ENCODE measurements around the gene ALOX12B.

The ALOX12B gene

DNA sequence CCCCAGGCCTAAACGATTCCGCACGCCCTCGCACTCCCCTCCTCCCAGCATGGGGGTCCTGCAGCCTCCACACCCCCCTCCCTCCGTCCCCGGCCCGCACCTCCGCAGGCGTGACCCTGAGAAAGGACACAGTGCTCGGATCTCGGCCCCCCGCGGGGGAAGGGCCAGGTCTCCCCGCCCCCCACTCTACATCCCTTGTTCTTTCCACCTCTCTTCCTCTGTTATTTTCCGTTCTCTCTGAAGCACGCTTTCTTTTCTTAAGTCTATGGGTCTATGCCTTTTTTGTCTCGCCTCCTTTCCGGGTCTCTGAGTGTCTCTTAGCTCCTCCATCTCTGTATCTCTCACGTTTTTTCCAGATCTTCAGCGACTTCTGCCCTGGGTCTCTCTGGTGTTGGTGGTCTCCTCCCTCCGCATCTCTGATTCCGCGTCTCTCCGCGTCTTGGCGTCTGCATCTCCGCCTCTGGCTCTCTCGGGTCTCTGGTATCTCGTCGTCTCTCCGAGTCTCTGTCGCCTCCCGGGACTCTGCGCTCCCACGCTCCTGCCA lies 38.5 kb upstream of the ALOX12B start:
- TF ChIP-seq, protein P1, sequence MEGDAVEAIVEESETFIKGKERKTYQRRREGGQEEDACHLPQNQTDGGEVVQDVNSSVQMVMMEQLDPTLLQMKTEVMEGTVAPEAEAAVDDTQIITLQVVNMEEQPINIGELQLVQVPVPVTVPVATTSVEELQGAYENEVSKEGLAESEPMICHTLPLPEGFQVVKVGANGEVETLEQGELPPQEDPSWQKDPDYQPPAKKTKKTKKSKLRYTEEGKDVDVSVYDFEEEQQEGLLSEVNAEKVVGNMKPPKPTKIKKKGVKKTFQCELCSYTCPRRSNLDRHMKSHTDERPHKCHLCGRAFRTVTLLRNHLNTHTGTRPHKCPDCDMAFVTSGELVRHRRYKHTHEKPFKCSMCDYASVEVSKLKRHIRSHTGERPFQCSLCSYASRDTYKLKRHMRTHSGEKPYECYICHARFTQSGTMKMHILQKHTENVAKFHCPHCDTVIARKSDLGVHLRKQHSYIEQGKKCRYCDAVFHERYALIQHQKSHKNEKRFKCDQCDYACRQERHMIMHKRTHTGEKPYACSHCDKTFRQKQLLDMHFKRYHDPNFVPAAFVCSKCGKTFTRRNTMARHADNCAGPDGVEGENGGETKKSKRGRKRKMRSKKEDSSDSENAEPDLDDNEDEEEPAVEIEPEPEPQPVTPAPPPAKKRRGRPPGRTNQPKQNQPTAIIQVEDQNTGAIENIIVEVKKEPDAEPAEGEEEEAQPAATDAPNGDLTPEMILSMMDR (IDR thresholded peaks at IDR 0.05; ENCODE audit: extremely low read depth, missing control alignments): no peak
- no peak for DNase-seq (ENCODE audit: low spot score)

DNA sequence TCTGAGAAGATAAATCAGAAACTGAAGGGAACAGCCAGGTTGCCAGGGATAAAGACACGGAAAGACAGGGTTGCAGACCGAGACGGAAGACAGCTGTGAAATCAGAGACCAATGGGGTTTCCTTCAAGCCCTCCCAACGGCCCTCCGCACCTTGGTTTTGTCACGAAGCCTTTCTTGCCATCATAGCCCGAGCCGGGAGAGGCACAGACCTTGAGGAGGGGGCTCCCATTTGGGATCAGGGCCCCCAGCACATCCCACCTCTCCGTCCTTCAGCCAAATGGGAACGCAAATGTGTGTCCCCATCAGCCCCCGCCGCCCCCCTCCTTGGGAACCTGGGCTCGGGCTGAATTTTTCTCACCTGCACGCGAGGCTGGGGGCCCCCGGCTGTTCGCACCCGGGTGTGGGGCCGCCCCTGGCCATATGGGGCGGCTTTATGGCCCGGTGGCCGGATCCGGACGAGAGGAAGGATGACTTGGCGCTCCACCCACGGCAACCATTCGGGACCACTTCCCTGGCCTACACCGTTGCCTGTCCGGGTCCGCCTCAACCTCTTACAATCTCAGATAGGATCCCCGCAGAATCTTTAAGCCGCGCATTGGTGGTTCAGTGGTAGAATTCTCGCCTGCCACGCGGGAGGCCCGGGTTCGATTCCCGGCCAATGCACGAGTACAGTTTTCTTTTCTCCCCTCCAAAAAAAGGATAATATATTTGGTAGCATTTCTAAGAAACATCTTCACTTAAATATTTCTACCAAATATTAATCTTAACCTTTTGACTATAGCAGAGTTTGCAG lies 37.8 kb upstream of the ALOX12B start:
- peak; percentile 86 for DNase-seq (ENCODE audit: low spot score)

DNA sequence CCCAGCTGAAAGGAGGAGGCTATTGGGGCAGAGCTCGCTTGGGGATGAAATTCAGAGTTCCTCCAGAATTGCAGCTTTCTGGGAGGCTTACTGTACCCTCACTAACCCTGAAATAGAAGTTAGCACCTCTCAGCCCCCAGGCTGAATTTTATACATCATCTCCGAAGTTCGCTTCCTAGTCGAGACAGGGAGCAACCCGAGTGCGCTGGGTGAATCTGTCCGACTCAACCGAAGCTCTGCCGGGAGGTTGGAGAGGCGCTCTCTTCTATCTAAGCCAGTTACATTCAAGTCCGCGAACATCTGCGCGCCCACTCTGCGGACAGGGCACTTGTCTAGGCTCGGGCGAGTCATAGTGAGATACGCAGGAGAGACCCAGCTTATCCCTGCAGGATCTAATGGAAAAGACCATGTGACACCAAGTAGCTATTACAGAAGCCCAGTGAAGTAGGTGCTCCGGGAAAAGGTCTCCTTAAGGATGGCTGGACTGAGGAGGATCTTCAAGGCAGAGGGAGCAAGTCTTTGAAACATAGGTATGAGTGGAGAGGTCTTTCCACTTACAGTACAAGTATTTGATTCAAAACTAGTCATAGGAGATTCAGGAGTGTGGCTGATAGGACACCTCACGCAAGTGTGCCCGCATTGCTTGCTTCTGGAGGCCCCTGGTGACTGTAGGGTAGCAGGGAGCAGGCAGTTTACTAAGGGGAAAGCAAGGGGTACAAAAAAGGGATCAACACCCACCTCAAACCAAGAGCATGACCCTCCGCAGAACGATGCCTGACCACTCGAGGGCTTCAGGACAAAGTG lies 37.0 kb upstream of the ALOX12B start:
- TF ChIP-seq, protein P1 (IDR thresholded peaks at IDR 0.05; ENCODE audit: extremely low read depth, missing control alignments): no peak
- DNase-seq (ENCODE audit: low spot score): no peak

More for the DNA sequence above, 37.8 kb upstream of the ALOX12B start:
- TF ChIP-seq, protein P1 (IDR thresholded peaks at IDR 0.05; ENCODE audit: extremely low read depth, missing control alignments): no peak

DNA sequence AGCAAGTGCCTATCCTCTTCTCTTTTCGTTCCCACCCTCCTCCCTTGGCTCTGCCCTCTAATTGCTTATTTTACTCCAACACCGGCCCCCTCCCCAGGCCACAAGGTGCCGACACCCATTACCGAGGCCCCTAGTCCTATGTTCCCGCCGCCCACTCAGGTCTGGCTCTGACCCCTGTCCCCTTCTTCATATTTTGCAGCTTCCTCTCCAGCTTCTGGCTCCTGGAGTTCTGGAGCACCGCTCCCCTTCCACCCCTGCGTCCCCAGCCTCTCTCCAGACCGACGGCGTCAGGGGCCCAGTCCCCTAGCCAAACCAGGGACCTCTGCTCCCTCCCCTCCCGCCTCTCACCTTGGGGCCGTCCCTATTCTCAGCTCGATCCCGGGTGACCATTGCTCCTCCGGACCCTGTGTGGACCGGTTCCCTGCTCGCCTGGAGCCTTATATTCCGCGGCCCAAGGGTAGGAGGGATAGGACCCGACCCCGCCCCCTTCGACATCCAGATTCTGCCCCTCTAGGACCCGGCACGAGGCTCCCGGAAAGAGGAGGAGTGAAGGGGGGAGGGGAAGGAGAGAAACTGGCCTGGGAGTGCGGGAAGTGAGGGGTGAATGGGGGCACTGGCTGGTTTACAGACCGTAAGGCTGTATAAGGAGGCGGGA lies 36.3 kb upstream of the ALOX12B start, which contains the start of gene HES7:
Gene HES7 (minus strand): TSS at position 412 of the 655 bp plus-strand sequence. CDS start 22 bp downstream, at position 390.
- TF ChIP-seq, protein P1 (IDR thresholded peaks at IDR 0.05; ENCODE audit: extremely low read depth, missing control alignments): no peak
- DNase-seq (ENCODE audit: low spot score): no peak

DNA sequence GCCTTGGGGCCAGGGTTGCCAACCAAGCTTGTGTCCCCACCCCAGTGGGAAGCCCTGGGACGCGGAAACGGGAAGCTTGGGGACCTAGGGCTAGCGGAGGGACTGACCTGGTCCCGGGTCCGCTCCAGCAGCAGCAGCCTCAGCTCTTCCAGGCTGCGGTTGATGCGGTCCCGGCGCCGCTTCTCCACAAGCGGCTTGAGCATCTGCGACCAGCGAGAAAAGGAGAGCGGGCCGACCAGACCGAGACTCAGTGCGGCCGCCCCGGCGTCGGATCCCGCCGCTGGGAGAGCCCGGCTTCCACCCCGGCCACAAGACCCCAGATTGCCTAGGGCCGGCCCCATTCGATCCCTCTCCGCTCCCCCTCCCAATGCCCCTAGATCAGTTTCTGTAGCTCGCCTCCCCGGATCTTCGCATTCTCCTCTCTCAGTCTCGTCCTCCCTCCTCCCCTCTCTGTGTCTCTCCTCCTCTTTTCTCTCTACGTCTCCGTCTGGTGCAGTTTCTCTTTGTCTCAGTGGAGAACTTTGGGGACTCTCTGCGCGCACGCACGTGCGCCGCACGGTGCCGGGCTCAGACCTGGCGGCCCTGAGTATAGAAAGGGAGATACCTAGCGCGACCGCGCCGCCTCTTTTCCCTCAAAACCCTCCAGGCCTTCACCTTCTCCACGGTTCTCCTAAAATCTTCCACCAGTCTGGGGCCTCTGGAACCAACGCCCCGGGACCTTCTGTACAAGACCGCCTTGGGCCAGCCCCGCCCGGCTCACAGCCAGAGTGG lies 35.6 kb upstream of the ALOX12B start:
- TF ChIP-seq, protein P1 (IDR thresholded peaks at IDR 0.05; ENCODE audit: extremely low read depth, missing control alignments): no peak
- peak; percentile 63 for DNase-seq (ENCODE audit: low spot score)

DNA sequence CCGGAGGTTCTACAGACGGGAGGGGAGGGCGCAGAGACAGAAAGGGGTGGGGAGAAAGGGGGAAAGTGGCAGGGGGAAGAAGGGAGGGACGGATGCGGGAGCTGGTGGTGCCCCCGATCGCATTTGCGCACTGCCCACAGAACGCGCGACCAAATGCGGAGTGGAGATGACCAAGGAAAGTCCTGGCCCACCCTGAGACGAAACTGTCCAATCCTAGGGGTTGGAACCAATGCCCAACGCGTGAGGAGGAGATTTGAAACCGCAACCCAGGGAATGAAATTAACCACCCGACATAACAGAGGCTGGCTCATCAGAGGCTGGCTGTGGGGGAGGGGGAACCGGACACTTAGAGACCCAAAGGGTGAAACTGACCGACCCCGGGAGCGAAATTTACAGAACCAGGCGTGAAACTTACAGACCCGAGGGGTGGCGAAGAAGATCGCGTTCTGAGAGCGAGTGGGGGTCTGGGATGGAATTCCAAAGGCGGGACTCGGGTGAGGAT lies 35.0 kb upstream of the ALOX12B start:
- no peak for DNase-seq (ENCODE audit: low spot score)
- TF ChIP-seq, protein P1 (IDR thresholded peaks at IDR 0.05; ENCODE audit: extremely low read depth, missing control alignments): no peak

Data from GM20000 (cell line).